SK-N-DZ (cell line): ENCODE measurements around the gene VPS36.
"Not testable (repeated sequence)": the region's sequence is repeated elsewhere in the genome, so short reads cannot be mapped to it uniquely, and the experiment has no call there.

ENCODE experiments used
- DNase-seq: peaks from one replicate; pipeline ENCODE4 v3.0.0-alpha.2; 2015; ENCODE audit warnings: low spot score
- small RNA-seq, 2 experiments: library from RNA; depleted of rRNA; stranded (forward); fragments of <200 nt; gene quantifications; one replicate each; pipeline ENCODE3, GENCODE V24; 2014

VPS36 gene

GRCh38 chr13:52377898-52378297 lies 72.5 kb downstream of the VPS36 start:
- no peak for DNase-seq

GRCh38 chr13:52374873-52375411 lies 75.5 kb downstream of the VPS36 start:
- DNase-seq = no peak

GRCh38 chr13:52374389-52374788 lies 76.0 kb downstream of the VPS36 start:
- DNase-seq = no peak

GRCh38 chr13:52373277-52373676 lies 77.2 kb downstream of the VPS36 start:
- DNase-seq = not testable (repeated sequence)

- DNase-seq = no peak
These were observed 78.6 kb downstream of the VPS36 start for GRCh38 chr13:52371736-52372247.

GRCh38 chr13:52366291-52366690 lies 84.1 kb downstream of the VPS36 start:
- no peak for DNase-seq

Small RNA genes within 50 kb of the gene (small RNA-seq; reads per million reads assigned to genes)
- gene RNY4P24 = 0.03 to 0.53 reads per million in 2 experiments
